Activated CD8-positive, alpha-beta memory T cell treated with anti-CD3 and anti-CD28 coated beads for 24 hours (primary cell): Measurements from ENCODE around the gene PTH1R.

Experiments used
- DNase-seq: peaks from one replicate; pipeline ENCODE4 v3.0.0-alpha.2; 2020

The PTH1R gene

DNA sequence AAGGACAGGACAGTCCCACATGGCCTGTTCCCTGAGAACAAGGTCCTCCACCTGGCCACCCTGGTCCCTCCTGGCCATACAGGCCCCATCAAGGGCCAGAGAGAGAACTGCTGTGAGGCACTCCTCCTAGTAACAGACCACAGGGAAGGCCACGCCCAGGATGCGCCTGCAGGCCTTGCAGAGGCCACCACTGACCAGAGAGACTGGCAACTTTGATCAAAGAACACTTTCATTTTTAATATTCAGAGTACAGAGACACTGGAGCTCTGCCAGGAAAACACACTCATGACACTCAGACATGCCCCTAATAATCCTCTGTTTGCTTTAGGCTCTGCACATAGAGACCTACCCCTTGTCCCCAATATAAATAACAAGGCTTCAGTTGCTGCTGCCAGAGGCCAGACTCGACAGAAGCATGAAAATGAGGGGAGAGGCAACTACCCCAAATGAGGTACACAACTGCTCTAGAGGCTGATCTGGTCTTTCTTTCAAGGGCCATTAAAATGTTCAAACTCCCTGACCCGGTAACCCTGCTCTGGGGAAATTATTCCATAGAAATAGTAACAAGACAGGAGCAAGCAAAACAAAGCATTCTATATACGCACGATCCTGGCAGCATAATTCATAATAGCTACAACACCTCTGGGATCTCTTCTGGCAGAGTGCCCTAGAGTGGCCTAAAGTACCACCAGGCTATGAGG, 54.3 kb downstream of the PTH1R start:
- DNase-seq: no peak

DNA sequence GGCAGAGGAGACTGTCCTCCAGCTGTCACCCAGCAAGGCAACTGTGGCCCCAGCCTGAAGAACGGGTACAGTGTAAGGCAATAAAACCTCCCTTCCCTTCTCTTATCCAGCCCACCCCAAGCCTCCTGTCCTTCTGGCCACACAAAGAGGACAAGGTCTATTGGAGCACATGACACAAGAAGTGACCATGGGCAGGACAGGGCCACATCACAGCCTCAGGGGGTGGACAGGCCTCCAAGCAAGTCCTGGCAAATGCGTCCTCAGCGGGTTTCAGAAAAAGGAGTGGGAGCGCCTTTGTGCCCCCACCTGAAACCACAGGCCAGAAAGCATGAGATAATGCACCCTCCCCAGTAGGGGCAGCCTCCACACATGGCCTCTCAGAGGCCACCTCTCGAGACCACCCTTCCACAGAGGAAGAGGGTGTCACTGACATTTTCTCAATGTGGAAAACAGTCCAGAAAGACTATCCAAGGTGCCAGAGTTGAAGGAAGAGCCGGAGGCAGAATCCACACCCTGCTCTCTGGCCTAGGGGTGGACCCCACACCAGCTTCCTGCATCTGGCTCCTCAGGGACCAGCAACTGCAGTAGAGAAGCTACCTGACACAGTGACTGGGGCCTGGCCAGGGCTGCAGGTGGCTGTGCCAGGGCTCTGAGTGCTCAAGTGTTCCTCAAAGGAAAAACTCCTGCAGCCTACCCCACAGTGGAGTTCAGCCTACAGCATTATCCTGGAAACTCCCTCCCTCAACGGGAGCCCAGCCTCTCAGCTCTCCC, 55.1 kb downstream of the PTH1R start:
- no peak for DNase-seq

DNA sequence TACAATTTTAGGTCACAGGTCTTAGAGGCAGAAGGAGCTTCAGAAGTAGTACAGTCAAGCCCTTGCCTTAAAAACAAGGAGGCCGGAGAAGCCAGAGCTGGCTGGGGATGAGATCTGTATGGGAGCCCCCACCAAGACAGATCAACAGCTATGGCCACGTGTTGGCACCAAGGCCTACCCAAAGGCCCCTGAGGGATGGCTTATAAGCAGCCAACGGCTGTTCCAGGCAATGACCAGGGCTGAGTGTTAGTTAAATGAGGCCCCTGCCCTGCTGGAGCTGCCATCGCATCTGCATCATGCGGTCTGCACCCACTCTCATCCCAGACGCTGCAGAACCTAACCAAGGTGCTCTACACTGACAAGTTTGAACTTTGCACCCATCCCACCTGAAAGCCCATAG, 55.7 kb downstream of the PTH1R start:
- DNase-seq: no peak

DNA sequence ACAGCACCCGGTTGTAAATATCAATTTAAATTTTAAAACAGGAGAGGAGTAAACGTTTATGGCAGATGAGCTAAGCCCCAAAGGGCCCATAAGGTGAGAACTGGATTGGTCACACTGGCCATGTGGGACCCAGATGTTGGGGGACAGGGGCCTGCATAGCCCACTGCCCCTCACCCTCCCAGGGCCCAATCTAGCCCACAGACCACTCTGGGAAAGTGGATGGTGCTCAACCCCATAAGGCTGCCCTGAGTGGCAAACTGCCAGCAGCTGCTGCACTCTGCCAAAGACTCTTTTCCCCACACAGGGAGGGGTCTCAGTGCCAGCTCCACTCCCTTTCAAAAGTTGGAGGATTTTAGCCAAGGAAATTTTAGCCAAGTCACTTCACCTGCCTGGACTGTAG, 56.6 kb downstream of the PTH1R start:
- no peak for DNase-seq

DNA sequence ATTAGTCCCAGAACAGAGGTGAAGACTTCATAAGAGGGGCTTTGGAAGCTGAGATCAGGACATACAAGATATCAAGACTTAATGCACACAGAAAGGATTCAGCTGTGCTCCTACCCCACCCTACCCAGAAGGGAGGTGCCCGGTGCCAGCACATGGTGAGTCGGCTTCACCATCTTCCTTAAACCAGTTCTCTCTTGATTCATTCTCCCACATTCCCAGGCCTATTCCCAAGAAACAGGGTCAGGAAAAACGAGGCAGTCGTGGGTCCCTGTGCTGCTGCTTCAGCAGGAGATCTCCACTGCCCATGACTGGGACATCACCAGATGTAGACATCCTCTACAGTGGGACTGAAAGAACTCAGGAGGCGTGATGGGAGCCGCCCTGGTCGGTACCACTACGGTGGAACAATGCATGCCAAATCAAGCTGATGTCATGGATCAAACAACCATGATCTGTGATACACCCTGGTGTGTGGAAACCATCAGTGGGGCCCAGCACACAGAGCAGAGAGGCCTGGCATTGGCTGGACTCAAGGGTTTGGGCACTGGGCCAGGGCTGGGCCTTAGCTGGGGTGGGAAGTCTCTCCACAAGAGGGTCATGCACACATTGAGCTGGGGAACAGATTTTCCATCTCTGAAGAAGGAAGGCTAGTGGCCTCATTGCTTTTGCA, 57.1 kb downstream of the PTH1R start:
- DNase-seq: no peak

DNA sequence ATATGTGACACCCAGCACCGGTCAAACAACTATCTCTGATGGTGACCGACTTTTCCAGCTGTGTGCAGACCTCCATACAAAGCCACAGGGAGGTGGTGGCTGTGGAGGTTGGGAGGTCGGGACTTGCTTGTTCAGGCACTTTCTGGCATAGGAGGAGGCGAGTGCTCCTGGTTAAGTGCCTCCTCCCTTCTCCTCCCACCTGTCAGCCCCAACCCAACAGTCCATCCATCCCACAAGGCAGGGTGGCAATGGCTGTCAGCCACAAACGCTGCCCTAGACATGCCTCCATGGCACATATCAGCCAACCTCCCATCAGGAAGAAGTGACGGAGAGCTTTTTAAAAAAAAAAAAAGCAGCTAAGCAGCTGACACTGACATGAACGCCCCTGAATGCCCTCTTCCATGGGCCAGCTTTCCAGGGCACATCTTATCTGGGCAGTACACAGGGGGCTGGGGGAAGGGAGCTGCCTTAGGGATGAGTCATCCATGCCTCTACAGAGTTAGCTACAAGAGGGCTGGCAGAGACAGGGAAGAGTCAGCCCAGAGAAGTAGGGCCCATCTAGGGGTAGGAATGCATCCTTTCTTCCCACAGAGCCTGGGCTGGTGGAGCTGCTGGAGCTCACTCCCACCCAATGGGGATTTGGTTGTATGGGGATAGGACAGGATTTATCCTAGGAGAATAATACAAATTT, 57.8 kb downstream of the PTH1R start:
- no peak for DNase-seq

DNA sequence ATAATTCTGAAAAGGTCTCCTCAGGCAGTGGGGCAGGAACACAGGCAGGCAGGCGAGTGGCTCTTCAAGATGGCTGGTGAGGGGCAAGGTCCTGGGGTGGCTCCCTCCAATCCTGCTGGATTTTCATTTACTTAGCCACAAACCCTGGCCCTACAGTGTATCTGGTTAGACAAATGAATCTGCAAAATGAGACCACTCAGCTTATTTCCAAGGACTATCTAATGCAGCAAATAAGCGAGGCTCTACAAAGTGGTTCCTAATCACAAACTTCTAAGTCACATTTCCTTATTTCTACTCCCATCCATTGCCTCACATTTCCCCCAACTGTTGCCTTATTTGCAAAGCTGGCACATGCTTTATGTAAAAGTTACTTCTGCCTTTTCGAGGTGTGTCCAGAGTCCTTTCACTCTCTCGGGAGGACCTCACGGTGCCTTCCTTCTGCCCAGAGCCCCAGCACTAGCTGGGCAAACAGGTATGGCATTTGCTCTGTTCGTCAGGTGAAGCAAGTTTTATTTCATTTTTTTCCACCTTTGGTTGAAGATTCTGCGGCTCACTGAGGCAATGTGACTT, 58.6 kb downstream of the PTH1R start:
- DNase-seq: no peak

DNA sequence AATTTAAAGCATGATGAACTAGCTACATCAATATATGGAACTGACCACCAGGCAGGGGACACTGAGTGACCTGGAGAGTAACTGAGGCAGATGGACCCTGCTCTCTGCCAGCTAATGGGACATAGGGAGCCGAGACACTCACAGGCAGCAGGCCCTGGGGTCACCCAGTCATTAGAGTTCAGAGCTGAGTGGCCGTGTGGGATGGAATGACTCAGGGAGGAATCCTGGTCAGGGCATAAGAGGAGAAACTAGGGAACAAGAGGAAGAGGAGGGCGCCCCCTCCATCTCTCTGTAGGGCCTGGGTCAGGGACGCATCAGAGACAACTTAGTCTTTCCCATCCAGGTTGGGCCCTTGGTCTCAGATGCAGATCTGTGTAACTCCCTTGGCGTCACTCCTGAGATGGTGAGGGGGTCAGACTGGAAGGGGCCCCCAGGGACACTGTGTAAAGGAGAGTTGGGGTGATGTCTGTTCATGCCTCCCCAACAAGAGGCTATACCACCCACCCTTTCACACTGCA, 59.3 kb downstream of the PTH1R start:
- DNase-seq: no peak

DNA sequence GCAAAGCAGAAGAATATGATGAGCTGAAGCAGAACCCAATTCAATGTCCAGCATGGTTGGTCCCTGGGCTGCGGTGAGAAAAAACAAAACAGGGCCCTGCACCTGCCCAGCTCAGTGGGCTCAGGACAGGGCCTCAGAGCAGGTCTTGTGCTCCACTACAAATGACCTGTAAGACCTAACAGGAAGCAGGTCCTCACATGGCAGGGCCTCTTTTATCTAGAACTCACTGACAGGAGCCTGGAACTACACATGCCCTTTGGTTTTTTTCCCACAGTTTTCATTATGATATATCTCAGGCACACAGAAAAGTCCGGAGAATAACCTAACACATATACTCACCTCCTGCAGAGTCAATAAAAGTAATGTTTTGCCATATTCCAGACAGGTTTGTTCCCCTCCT, 60.6 kb downstream of the PTH1R start:
- no peak for DNase-seq

DNA sequence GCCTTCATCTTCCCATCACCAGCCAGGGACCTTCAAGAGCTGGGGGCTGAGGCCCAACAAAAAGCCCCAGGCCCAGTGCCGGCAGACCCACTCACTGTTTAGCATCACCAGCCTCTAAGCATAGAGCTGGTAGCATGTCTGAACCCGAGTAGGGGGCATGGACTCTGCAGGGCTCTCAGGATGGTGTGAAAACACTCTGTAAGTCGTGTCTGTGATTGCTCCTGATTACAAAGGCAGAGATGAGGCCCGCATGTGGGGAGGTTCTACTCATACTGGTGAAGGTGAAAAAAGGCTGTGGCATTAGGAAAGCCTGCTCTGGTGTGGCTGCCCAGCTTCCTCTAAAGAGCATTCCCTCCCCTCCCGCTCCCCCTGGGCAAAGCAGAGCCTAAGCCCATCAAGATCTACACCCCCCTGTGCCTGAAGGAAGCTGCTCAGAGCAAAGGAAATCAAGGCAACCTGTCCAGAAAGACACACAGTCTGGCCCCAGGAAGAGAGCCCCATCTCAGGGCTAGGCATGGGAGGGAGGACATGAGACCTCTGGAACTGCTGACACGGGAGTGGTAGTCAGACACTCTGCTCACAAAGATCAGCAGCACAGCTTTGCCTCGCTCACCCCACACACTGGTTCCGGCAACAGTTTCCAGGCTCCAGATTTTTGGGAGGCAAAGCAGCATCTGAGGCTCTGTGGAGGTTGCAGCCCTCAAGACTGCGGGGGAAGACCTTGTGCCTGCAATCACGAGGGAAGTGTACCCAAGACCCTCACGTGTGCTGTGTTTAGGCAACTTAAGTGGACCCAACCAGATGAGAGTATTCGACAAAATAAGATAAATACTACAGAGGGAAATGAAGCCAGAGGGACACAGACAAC, 62.3 kb downstream of the PTH1R start:
- no peak for DNase-seq

DNA sequence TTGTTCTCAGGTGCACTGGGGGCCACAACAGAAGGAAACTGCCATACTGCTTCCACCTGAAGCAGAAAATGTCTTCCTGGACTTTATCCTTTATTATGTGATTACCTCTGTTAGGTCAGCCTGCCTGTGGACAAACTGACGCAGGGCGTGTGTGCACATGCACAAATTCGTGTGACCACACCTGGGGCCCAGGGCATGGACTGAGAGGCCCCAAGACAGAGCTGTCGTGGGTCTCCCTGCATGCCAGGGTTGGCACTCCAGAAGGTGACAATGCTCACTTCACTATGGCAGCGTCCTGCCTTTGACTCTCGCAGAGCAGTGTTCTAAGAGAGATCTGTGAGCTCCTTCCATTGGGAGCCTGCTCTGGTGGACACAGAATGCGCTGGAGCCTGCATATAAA, 64.6 kb downstream of the PTH1R start:
- DNase-seq: no peak

DNA sequence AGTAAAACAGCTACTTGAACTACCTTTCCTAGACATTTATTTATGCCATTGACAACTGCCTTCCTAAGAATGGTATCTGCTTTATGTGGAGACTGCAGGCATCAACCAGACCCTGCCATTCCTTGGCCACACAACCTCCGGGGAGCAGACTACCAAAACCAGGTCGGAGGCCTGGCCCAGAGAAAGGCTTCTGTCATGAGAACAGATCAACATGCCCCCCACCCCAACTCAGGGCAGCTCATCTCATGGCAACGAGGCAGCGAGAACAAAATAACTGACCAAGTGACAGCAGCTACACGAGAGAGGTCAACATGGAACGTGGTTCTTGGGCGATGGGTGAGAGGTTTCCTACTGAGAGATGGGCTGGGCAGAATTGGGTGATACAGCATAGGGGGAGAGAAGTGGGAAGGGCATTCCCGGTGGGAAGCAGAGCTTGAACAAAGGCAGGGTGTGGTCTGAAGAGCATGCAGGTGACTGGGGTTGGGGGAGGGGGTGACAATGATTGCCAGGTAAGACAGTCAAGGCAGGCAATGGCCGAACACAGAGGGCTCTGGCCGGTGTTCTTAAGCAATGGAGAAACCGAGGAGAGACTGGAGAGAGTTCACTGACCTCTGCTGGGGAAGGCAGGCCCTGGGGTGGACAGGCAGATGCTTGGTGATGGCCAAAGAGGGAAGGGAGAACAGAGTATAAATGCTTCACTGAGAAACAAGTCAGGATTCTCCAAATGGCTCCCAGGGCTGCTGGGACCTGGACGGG, 65.1 kb downstream of the PTH1R start:
- no peak for DNase-seq

DNA sequence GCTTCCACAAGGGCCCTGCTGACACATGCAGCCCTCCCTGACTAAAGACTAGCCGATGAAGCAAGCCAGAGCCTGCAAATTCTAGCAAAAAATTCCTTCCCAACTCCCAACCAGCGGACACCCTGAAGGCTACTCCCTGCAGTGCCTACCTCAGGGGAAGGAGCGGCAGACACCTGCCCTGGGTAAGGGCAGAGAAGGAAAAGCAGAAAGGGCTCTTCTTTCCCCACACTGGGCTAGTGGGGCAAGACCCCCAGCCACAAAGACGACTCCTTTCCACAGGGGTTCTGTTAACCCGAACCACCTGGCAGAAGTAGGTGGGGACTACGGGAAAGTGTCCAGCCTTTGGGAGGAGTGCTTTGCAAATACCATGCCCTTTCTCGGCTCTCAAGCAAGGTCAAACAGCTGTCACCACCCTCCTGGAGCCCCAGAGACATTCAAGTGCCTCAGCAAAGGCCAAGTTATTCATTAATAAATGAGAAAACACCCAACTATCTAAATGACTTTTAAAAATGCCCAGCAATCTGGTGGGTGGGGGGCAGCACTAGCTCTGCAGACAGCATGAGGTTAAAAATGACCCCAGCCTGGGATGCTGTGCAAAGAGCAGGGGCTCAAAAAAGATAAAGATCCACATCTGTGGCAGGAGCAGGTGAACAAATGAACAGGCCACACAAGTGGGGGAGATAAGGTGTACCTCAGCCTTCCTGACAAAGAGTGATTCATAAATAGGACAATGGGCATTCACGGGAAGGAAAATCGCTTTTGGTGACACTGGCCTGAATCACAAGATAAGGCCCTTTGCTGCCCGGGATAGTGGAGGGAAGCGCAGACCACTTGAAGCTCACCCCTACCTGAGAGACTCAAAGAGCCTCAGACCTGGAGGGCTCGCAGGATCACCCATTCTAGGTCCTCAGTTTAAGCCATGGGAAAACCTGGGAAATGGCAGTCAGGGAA, 66.0 kb downstream of the PTH1R start:
- DNase-seq: no peak

DNA sequence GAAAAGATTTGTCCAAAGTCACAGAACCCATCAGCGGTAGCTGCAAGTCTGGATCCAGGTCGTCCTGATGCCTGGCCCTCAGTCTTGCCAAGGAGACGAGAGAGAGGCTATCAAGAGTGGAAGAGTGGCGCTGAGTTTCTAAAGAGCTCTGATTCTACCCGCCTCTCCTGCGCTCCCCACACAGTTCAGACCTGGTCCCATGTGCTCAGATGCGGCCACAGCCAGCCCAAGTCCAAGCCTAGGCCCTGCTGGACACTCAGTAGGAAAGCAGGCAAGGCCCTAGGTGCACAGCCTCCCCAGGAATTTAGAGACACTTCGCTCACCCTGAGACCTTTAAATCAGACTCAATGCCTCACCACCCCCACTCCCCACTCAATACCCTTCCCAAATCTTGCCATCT, 66.7 kb downstream of the PTH1R start:
- DNase-seq: no peak

DNA sequence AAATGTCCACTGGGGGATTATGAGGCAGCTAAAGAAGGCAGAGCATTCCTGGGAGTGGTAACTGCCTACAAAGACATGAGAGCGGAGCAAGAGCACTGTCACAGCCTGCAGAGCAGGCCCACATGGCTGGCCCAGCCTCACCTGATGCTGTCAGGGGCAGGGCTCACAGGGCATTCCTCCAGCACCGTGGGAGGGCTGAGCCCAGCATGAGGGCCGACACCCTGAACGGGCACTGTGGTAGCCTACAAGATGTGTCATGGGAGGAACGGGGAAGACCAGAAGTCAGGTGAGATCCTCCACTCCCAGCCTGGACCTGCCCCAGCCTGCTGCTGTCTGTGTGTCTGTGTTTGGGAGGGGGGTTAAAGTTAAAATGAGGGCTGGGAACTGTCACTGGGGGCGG, 68.9 kb downstream of the PTH1R start:
- no peak for DNase-seq

DNA sequence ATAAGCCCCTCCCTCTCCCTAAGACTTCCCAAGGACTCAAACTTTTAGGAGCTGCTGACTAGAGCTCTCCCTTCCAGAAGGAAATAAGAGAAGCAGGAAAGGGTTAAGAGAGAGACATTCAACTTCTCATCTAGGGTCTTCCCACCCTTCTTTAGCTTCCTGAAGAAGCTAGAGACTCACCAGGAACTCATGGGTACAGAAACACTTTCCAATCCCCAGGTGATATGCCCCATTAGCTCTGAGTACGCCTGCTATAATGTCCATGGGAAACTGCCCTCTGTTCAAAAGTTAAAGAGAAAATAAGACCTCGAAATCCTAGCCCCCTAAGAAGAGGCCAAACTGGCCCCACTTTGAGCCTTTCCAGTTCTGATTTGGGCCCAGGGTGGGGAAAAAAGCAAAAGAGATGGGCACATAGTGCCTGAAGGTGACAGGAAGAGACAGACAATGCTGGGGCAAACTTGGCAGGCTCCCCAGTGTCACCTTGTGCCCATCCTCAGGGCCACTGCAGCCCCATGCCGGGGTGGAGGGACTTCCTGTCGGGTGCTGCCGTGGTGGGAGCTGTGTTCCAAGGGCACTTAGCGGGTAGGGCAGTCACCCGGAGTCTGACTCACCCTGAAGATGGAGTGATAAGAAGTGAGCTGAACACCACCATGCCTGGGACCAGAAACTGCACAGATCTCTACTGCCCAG, 69.5 kb downstream of the PTH1R start:
- peak; percentile 75 for DNase-seq

DNA sequence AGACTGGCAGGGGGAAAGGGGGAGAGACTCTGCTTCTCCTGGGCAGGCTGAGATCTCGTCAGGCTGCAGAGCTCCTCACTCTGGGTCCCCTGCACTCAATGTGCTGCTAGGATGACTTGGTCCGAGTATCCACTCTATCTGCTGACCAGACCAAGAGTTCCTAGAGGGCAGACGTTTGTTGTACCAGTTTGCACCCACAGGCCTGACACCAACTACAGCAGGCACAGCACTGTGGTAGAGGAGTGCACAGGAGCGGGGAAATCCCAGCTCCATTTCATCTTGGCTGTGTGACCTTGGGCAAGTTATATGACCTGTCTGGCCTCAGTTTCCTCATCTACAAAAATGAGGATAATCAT, 70.0 kb downstream of the PTH1R start:
- DNase-seq: no peak

DNA sequence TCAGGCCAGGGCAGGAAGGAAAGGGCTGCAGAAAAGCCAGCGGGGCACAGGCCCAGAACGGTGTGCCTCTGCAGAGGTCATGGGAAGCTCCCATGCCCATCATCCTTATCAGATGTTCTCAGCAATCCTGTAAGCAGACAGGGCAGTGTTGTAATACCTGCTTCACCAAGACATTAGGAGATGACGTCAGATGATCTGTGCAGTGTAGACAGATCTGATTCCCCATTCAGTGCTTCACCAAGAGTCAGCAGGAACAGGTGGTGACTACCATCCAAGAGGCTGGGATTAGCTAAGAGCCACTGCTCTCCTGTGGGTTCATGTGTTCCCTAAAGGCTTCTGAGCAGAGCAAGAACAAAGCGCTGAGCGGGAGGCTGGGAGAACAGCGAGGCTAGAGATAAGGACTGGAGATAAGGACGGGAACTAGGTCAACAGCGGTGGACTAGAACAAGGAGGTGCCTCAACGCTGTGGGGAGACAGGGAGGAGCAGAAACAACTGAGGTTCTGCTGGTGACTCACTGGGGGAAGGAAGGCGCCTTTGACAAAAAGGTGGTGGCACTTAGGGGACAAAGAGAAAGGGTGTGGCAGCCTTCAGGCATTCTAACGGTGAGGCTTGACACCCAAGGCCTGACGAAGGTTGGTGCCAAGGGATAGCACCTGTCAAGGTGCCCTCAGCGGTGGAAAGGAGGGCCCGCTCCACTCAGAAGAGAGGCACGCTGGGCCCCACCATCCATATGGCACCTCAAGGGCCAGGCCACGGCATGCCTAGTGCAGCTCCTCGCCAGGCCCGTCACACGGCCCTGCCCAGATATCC, 70.7 kb downstream of the PTH1R start:
- peak; percentile 78 for DNase-seq
